ENCODE data around the gene NEIL1.
"Not testable (repeated sequence)": the region's sequence is repeated elsewhere in the genome, so short reads cannot be mapped to it uniquely, and the experiment has no call there.

Gene NEIL1

GRCh38 chr15:75333654-75334419 lies 13.0 kb upstream of the NEIL1 start:
- DNase-seq, result not testable (repeated sequence)

DNA sequence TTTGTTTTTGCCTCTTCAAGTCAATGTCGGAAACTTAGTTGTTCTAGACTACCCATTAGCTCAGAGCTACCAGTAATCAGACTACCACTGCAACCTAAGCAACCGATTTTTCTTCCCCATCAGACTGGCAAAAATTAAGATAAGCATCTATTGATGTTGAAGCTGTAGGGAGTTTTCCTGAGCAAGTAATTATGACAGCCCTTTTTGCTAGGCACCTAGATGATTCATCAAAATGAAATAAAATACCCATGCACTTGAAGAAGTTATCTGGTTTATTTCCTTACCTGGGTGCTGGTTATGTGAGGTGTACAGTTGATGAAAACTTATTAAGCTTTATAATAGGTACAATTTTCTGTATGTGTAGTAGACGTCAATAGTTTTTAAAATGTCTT lies 11.5 kb upstream of the NEIL1 start:
- no peak for DNase-seq

- DNase-seq, result peak; percentile 89
Observed at GRCh38 chr15:75335705-75336355, 11.0 kb upstream of the NEIL1 start, which contains the start of gene COMMD4. Gene COMMD4, plus strand, starts transcription at chr15:75336063. Its CDS starts 27 bp downstream, at chr15:75336090.

- DNase-seq, result no peak
Observed at GRCh38 chr15:75338661-75339240, 8.1 kb upstream of the NEIL1 start.

- DNase-seq, result no peak
Observed at GRCh38 chr15:75339531-75340240, 7.2 kb upstream of the NEIL1 start.

- DNase-seq, result no peak
Observed at GRCh38 chr15:75342221-75342620, 4.6 kb upstream of the NEIL1 start.

- DNase-seq, result not testable (repeated sequence)
Observed at GRCh38 chr15:75343953-75344352, 2.9 kb upstream of the NEIL1 start.

DNA sequence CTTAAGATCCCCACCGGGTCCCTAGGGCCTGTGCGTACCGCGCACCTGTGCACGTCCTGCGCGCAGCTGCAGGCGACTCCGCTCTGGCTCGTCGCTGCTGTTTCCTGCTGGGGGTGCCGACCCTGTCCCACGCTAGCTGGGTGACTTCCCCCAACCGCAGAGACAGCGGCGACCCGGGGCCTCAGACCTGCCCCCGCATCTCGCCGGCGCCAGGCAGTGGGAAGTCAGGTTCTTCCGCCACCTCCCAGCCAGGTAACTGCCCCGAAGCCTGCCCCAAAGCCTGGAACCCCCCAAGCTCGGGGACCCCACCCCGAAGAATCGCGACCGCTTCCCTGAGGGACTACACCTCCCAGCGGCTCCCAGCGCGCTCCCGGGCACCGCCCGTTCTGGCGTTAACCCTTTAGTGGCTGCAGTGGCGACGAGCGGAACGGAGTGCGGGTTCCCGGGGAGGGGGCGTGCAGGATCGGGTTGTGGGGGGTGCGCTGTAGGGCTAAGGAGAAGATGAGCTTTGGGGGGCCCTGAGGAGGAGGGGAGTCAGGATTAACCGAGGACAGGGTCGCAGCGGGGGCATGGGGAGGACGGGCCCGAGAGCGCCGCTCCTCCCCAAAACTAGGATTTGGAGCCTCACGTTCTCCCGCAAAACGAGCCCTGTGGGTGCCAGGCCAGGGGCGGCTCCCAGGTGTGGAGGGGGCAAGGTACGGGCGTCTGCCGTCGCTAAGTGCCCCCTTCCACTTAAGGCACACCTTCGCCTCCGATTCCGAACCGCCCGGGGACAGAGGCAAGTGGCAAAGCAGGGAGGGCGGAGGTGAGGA lies 589 bp downstream of the NEIL1 start:
- DNase-seq, result no peak

DNA sequence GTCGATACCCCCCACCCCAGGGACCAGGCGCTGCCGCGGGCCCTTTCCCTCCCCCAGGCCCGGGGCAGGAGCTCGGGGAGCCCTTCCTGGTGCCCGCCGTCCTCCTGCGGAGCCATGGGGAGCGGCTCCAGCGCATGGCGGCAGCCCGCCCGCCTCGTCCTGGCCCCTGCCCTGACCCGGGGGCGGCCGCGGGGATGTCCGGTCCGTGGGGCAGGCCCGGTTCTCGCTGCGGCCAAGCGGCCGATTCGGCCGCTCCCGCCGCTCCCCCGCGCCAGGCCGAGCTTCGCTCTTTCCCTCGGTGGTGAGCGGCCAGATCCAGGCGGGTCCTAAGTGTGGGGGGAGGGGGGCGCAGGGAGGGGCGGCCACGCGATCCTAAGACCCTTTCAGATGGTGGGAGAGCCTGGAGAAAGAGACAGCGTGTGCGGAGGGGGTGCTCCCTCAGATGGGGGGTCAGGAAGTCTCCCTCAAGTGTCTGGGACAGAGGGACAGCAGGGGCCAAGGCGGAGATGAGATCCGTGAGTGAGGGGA lies 1.3 kb downstream of the NEIL1 start:
- no peak for DNase-seq

DNA sequence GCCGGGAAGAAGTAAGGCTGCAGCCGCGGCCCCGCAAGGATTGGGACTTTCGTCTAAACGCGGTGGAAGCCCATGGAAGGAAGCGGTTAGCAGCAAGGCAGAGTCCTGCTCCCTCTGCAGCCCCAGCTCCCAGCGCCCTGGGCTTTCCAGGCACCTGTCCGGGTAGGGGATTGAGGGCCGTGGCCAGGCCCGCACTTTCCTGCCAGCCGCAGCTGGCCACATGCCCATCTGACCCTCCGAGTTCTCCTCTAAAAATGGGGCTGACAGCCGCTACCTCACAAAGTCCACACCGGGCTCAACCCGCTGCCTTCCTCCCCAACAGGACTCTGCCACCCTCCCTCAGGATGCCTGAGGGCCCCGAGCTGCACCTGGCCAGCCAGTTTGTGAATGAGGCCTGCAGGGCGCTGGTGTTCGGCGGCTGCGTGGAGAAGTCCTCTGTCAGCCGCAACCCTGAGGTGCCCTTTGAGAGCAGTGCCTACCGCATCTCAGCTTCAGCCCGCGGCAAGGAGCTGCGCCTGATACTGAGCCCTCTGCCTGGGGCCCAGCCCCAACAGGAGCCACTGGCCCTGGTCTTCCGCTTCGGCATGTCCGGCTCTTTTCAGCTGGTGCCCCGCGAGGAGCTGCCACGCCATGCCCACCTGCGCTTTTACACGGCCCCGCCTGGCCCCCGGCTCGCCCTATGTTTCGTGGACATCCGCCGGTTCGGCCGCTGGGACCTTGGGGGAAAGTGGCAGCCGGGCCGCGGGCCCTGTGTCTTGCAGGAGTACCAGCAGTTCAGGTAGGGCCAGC lies 1.9 kb downstream of the NEIL1 start:
- DNase-seq, result no peak

DNA sequence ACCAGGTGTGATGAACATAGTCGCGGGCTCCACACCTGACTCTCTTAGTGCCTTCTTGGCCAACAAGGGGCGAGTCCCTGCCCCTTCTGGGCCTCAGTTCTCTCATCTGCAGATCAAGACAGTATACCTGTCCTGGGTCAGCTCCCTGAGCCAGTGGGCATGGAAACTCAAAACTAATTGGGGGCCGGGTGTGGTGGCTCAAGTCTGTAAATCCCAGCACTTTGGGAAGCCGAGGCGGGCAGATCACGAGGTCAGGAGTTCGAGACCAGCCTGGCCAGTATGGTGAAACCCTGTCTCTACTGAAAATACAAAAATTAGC lies 2.5 kb downstream of the NEIL1 start:
- DNase-seq, result not testable (repeated sequence)

DNA sequence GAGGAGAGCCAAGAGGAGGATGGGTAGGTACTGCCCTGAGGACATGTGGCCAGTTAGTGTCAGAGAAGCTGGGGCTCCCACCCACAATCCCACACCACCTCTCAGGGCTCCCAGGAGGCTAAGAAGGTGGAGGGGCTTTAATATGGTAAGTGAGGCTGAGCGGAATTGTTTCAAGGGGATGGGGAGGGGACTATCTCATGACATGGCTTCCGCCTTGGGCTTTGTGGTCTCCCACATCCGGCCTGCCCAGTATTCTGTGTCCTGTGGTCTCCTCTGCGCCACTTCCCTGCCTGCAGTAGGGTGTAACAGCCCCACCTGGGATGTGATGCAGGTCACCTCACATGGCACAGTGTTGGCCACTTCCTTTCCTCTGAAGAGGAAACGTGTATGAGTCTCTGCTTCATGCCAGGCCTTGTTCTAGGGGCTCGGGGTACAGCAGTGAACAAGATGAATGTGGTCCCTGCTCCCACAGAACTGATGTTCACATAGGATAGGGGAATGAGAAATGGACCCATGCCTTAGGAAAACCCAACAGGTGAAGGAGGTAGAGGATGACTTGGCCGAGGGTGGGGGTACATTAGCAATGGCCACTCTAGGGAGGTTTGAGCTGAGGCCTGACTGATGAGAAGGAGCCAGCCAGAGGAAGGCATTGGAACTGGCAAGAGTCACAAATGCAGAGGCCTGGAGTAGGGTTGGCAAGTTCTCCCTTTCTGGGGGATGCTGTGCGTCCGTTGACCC lies 3.2 kb downstream of the NEIL1 start:
- DNase-seq, result no peak

DNA sequence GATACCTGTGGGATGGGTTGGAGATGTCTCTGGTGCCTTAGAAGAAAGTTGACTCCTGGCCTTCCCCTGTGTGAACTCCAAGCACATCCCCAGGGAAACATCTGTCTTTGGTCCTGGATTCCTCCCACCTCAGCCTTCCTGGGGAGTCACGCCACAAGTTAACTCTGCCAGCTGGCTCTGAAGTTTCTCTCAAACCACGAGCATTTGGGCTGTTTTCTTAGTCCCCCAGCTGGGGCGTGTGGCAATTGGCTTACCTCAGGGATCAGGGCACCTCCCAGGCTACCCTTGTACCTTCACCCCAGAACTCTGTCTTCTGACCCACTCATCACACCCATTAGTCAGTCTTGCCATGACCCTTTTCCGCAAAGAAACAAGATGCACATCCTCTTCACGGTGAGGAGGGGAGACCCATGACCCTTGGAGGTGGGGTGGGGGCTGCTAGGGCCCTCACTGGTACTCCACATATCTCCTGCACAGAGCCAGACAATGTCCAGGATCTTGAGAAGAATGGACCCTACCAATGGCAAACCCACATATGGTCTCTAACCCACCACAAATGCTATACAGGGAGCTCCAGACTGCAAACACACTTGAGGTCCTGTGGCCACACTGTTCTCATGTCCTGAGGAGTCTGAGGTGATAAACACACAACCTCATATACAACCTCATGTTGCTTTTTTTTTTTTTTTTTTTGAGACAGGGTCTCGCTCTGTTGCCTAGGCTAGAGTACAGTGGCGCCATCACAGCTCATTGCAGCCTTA lies 3.9 kb downstream of the NEIL1 start:
- DNase-seq, result no peak

- DNase-seq, result no peak
Observed at GRCh38 chr15:75352186-75353080, 5.6 kb downstream of the NEIL1 start.

GRCh38 chr15:75353604-75354003 lies 6.8 kb downstream of the NEIL1 start:
- no peak for DNase-seq

DNA sequence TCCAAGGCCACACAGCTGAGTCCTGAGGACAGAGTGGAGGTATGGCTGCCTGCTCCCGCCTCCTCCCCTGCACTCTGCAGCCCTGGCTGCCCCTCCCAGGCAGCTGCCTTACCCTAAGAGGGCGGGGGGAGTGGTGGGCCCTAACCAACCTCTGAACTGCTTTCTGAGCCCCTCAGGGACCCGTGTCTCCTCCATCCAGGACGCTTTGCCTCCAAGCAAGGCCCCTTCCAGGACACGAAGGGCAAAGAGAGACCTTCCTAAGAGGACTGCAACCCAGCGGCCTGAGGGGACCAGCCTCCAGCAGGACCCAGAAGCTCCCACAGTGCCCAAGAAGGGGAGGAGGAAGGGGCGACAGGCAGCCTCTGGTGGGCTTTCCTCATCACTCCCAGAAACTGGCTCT lies 7.6 kb downstream of the NEIL1 start:
- DNase-seq, result no peak

GRCh38 chr15:75355369-75355768 lies 8.5 kb downstream of the NEIL1 start:
- DNase-seq, result no peak

- DNase-seq, result no peak
Observed at GRCh38 chr15:75356006-75356405, 9.2 kb downstream of the NEIL1 start.

DNA sequence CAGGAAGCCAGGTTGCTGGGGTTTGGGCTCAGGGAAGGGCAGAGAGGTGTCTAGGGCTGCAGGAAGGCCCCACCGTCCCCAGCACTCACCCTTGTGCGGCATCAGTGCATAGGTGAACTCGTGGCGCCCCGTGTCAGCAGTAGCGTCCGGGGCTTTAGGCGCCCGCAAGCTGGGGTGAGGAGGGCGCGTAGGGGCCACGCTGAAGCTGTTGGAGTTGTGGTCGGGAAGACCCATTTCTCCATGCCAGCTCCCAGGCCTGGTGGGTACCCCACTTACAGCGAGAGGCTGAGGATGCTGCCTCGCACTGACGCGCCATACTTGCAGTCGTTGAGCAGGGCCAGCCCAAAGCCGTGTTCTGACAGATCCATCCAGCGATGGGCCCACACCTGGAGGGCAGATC lies 9.7 kb downstream of the NEIL1 start:
- DNase-seq, result no peak
